Calu3 (cell line): ENCODE results near the gene CCDC106. TPM values are rescaled to one million over a fixed set of nuclear protein-coding genes. Genes with fewer than 3 reads are reported as not detected.

Experiments used
- BruUV-seq: library from RNA; stranded (reverse); fragments of 400-500 nt; replicated peaks from 2 replicates; lab custom pipeline; 2021; lab: Mats Ljungman, UMichigan
- CTCF ChIA-PET: fragments of 300-600 bp; sonication (Branson Sonifier 250); formaldehyde crosslinking; loops from one replicate; lab custom pipeline; 2022; ENCODE audit warnings: antibody characterized with exemption; lab: Charles Lee
- DNase-seq: peaks from one replicate; pipeline ENCODE4 v3.0.0; 2022
- H3K27ac Mint-ChIP-seq: one replicate; pipeline ENCODE4 v1.8.0; 2022; ENCODE audit warnings: mixed read lengths; ENCODE audit not compliant: unreplicated experiment
- H3K27me3 Mint-ChIP-seq: one replicate; pipeline ENCODE4 v1.8.0; 2022; ENCODE audit warnings: mixed read lengths; ENCODE audit not compliant: unreplicated experiment
- H3K36me3 Mint-ChIP-seq: one replicate; pipeline ENCODE4 v1.8.0; 2022; ENCODE audit warnings: mild to moderate bottlenecking, moderate library complexity, mixed read lengths; ENCODE audit not compliant: insufficient read depth, unreplicated experiment
- H3K4me1 Mint-ChIP-seq: one replicate; pipeline ENCODE4 v1.8.0; 2022; ENCODE audit warnings: mild to moderate bottlenecking, low read depth, mixed read lengths; ENCODE audit not compliant: unreplicated experiment
- H3K4me3 Mint-ChIP-seq: one replicate; pipeline ENCODE4 v1.8.0; 2022; ENCODE audit warnings: mild to moderate bottlenecking, low read depth, moderate library complexity, mixed read lengths; ENCODE audit not compliant: unreplicated experiment
- H3K9me3 Mint-ChIP-seq: one replicate; pipeline ENCODE4 v1.8.0; 2022; ENCODE audit warnings: low read depth, mixed read lengths; ENCODE audit not compliant: unreplicated experiment
- intact Hi-C: fragments of 100-400 bp; cut with micrococcal nuclease; formaldehyde crosslinking; loops from one replicate; pipeline ENCODE4 v1.10.0; 2022; ENCODE audit not compliant: unreplicated experiment
- total RNA-seq: library from RNA; stranded (reverse); gene quantifications from 2 replicates; pipeline ENCODE4 v1.2.3, GENCODE V29; 2022
- TF ChIP-seq, protein P1 (sequence below): fragments of 200-600 bp; IDR thresholded peaks from one replicate; pipeline ENCODE4 v1.8.0; 2022; ENCODE audit warnings: antibody characterized with exemption; ENCODE audit not compliant: unreplicated experiment

Gene CCDC106
- total RNA-seq, 1 experiment from 2014 or later = 12.7 TPM

- intact Hi-C loops = no loop called here
- Mint-ChIP-seq H3K36me3 (peaks cover 48% of the 10 kb centered on the region), H3K9me3 (no peaks in the 10 kb centered on the region), H3K4me1 (peaks cover 19% of the 10 kb centered on the region), H3K27me3 (no peaks in the 10 kb centered on the region), H3K4me3 (no peak overlapping the region), H3K27ac (no peak overlapping the region)
- TF ChIP-seq, protein P1, sequence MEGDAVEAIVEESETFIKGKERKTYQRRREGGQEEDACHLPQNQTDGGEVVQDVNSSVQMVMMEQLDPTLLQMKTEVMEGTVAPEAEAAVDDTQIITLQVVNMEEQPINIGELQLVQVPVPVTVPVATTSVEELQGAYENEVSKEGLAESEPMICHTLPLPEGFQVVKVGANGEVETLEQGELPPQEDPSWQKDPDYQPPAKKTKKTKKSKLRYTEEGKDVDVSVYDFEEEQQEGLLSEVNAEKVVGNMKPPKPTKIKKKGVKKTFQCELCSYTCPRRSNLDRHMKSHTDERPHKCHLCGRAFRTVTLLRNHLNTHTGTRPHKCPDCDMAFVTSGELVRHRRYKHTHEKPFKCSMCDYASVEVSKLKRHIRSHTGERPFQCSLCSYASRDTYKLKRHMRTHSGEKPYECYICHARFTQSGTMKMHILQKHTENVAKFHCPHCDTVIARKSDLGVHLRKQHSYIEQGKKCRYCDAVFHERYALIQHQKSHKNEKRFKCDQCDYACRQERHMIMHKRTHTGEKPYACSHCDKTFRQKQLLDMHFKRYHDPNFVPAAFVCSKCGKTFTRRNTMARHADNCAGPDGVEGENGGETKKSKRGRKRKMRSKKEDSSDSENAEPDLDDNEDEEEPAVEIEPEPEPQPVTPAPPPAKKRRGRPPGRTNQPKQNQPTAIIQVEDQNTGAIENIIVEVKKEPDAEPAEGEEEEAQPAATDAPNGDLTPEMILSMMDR = no peak
- BruUV-seq = no TSS peak
- DNase-seq = no peak
- CTCF ChIA-PET = no interaction called here
These were observed 25.6 kb upstream of the CCDC106 start for GRCh38 chr19:55622242-55622969.

DNA sequence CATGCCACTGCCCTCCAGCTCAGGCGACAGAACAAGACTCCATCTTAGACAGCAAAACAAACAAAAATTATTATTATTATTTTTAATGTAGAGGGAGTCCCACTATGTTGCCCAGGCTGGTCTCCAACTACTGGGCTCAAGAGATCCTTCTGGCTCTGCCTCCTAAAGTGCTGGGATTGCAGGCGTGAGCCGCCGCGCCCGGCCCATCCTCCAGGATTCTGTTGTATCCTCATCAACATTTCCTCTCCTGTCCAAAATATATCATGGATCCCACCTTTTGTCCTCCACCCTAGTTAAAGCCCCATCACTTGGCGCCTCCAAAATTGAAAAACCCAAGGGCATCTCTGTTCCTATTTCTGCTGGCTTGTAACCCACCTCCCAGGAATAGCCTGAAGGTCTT, 24.9 kb upstream of the CCDC106 start:
- CTCF ChIA-PET = no interaction called here
- peaks cover 19% of the 10 kb centered on the region for H3K4me1 Mint-ChIP-seq
- H3K9me3 Mint-ChIP-seq = no peaks in the 10 kb centered on the region
- no peak overlapping the region for H3K4me3 Mint-ChIP-seq
- no peak for DNase-seq
- TF ChIP-seq, protein P1 = no peak
- peaks cover 40% of the 10 kb centered on the region for H3K36me3 Mint-ChIP-seq
- no peaks in the 10 kb centered on the region for H3K27me3 Mint-ChIP-seq
- intact Hi-C loops = no loop called here
- H3K27ac Mint-ChIP-seq = peak overlapping the region; percentile 95
- BruUV-seq = no TSS peak

GRCh38 chr19:55623561-55623960, 24.5 kb upstream of the CCDC106 start:
- TF ChIP-seq, protein P1 = no peak
- Mint-ChIP-seq H3K27me3 (no peaks in the 10 kb centered on the region), H3K4me1 (peaks cover 19% of the 10 kb centered on the region), H3K4me3 (peak overlapping the region; percentile 92), H3K27ac (peak overlapping the region; percentile 95), H3K36me3 (peaks cover 36% of the 10 kb centered on the region), H3K9me3 (no peaks in the 10 kb centered on the region)
- TSS peak; percentile 76 for BruUV-seq
- intact Hi-C loops = no loop called here
- no peak for DNase-seq
- CTCF ChIA-PET = interaction anchor here (1.4 kb wide), 1 partner anchor 9 kb away, joined by 10 read pairs; no protein-coding TSS in a partner anchor

GRCh38 chr19:55624109-55625003, 23.7 kb upstream of the CCDC106 start, which contains the start of gene ZNF784:
Gene ZNF784, minus strand, starts transcription at chr19:55624566. Its CDS starts 5 bp downstream, at chr19:55624561.
- Mint-ChIP-seq H3K4me1 (peaks cover 19% of the 10 kb centered on the region), H3K4me3 (peak within 1 kb of the TSS; percentile 92), H3K27ac (peak within 1 kb of the TSS; percentile 95), H3K9me3 (no peaks in the 10 kb centered on the region), H3K36me3 (peaks cover 34% of the 10 kb centered on the region), H3K27me3 (no peaks in the 10 kb centered on the region)
- BruUV-seq = no TSS peak
- DNase-seq = peak; percentile 97
- CTCF ChIA-PET = interaction anchor here (0.5 to 1.6 kb wide), 26 partner anchors 8 to 1435 kb away, joined by 3 to 16 read pairs (median 5); partner anchors contain the start of genes MBOAT7 and NAT14
- TF ChIP-seq, protein P1 = no peak
- intact Hi-C loops = no loop called here
